ENCODE data around the gene MEA1. TPM values are rescaled to one million over a fixed set of nuclear protein-coding genes. Genes with fewer than 3 reads are reported as not detected.

Gene MEA1
- total RNA-seq = 10 to 100 TPM; 10.7 to 24.0 TPM
- 10 to 100 TPM; 37.2 to 50.3 TPM for polyA plus RNA-seq

DNA sequence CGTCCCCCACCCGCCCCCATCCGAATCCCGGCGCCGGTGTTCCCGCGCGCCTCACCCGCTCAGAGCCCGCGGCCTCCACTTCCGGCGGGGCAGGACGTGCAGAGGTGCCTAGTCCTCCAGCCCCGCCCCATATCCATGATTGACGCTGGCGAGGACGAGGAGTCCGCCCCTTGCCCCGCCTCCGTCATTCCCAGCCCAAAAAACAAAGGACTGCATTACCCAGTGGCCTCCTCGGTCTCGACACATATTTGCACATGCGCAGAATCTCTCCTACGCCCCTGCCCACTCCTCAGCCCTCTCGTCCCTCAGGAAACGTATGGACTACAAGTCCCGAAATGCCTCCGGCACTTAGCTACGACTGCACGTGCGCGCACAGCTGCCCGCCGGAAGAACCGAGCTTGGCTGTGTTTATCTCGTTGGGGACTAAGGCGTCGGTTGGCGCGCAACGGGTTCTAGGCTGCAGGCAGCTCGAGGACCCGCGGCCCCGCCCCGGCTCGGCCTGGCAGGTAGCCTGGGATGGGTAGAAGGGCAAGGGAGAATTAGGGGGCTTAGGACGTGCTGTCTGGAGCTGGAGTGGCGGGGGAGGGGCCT lies at the start of gene MEA1, which contains the start of gene KLHDC3:
Gene MEA1, minus strand, starts transcription at position 104 of the 591 bp plus-strand sequence. CDS start 133 bp downstream, outside the sequence.
Gene KLHDC3, plus strand, starts transcription at position 407 of the 591 bp plus-strand sequence. CDS start 2,944 bp downstream, outside the sequence.
- H3K4me3 ChIP-seq (ENCODE audit: low read depth in 1 of 3, low read length in 3 of 3) = peak within 1 kb of the TSS; percentile 64 to 89 (median 70)
- peaks cover 3 to 36% (median 23%) of the 10 kb centered on the region in 4 donors for H3K4me1 ChIP-seq (ENCODE audit: control insufficient read depth in 4 of 4, insufficient read depth in 4 of 4, low read length in 3 of 4)
- peak within 1 kb of the TSS; percentile 46 to 55 for H3K27ac ChIP-seq (ENCODE audit: low read depth in 1 of 2, low read length in 2 of 2)
- H3K36me3 ChIP-seq (ENCODE audit: control insufficient read depth in 4 of 4, insufficient read depth in 3 of 4, low read depth in 1 of 4, low read length in 3 of 4) = peaks cover 2 to 48% (median 24%) of the 10 kb centered on the region in 4 donors
- DNase-seq (ENCODE audit: low spot score) = peak; percentile 98
- no peaks in the 10 kb centered on the region for H3K27me3 ChIP-seq (ENCODE audit: control insufficient read depth in 4 of 4, insufficient read depth in 4 of 4, low read length in 3 of 4)
- no peaks in the 10 kb centered on the region for H3K9me3 ChIP-seq (ENCODE audit: control insufficient read depth in 4 of 4, low read length in 3 of 4)
- TF ChIP-seq SP1 (IDR thresholded peaks at IDR 0.05) (peak; percentile 76), YY1 (IDR thresholded peaks at IDR 0.05) (peak; percentile 85), JUND (IDR thresholded peaks at IDR 0.05) (peak in 1 of 2 donors; percentile 24), GABPA (IDR thresholded peaks at IDR 0.05 in 1 of 2, conservative IDR thresholded peaks at IDR 0.05 in 1 of 2) (peak; percentile 79 to 91), RXRA (IDR thresholded peaks at IDR 0.05) (peak in 1 of 2 donors; percentile 25), RAD21 (IDR thresholded peaks at IDR 0.05) (peak; percentile 41 to 44), HNF4A (conservative IDR thresholded peaks at IDR 0.05) (peak; percentile 20), FOXA1 (IDR thresholded peaks at IDR 0.05) (peak; percentile 61), TAF1 (conservative IDR thresholded peaks at IDR 0.05) (no peak), FOXA2 (IDR thresholded peaks at IDR 0.05) (no peak), EGR1 (IDR thresholded peaks at IDR 0.05; ENCODE audit: low read depth in 2 of 2) (peak in 1 of 2 donors; percentile 56)
- TF ChIP-seq, protein P1, sequence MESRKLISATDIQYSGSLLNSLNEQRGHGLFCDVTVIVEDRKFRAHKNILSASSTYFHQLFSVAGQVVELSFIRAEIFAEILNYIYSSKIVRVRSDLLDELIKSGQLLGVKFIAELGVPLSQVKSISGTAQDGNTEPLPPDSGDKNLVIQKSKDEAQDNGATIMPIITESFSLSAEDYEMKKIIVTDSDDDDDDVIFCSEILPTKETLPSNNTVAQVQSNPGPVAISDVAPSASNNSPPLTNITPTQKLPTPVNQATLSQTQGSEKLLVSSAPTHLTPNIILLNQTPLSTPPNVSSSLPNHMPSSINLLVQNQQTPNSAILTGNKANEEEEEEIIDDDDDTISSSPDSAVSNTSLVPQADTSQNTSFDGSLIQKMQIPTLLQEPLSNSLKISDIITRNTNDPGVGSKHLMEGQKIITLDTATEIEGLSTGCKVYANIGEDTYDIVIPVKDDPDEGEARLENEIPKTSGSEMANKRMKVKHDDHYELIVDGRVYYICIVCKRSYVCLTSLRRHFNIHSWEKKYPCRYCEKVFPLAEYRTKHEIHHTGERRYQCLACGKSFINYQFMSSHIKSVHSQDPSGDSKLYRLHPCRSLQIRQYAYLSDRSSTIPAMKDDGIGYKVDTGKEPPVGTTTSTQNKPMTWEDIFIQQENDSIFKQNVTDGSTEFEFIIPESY (IDR thresholded peaks at IDR 0.05) = peak; percentile 88
- TF ChIP-seq, protein P2, sequence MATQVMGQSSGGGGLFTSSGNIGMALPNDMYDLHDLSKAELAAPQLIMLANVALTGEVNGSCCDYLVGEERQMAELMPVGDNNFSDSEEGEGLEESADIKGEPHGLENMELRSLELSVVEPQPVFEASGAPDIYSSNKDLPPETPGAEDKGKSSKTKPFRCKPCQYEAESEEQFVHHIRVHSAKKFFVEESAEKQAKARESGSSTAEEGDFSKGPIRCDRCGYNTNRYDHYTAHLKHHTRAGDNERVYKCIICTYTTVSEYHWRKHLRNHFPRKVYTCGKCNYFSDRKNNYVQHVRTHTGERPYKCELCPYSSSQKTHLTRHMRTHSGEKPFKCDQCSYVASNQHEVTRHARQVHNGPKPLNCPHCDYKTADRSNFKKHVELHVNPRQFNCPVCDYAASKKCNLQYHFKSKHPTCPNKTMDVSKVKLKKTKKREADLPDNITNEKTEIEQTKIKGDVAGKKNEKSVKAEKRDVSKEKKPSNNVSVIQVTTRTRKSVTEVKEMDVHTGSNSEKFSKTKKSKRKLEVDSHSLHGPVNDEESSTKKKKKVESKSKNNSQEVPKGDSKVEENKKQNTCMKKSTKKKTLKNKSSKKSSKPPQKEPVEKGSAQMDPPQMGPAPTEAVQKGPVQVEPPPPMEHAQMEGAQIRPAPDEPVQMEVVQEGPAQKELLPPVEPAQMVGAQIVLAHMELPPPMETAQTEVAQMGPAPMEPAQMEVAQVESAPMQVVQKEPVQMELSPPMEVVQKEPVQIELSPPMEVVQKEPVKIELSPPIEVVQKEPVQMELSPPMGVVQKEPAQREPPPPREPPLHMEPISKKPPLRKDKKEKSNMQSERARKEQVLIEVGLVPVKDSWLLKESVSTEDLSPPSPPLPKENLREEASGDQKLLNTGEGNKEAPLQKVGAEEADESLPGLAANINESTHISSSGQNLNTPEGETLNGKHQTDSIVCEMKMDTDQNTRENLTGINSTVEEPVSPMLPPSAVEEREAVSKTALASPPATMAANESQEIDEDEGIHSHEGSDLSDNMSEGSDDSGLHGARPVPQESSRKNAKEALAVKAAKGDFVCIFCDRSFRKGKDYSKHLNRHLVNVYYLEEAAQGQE (IDR thresholded peaks at IDR 0.05) = peak; percentile 61
- TF ChIP-seq, protein P3, sequence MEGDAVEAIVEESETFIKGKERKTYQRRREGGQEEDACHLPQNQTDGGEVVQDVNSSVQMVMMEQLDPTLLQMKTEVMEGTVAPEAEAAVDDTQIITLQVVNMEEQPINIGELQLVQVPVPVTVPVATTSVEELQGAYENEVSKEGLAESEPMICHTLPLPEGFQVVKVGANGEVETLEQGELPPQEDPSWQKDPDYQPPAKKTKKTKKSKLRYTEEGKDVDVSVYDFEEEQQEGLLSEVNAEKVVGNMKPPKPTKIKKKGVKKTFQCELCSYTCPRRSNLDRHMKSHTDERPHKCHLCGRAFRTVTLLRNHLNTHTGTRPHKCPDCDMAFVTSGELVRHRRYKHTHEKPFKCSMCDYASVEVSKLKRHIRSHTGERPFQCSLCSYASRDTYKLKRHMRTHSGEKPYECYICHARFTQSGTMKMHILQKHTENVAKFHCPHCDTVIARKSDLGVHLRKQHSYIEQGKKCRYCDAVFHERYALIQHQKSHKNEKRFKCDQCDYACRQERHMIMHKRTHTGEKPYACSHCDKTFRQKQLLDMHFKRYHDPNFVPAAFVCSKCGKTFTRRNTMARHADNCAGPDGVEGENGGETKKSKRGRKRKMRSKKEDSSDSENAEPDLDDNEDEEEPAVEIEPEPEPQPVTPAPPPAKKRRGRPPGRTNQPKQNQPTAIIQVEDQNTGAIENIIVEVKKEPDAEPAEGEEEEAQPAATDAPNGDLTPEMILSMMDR (IDR thresholded peaks at IDR 0.05; ENCODE audit: low read depth, low read length, missing input control) = no peak
- TF ChIP-seq, protein P4, sequence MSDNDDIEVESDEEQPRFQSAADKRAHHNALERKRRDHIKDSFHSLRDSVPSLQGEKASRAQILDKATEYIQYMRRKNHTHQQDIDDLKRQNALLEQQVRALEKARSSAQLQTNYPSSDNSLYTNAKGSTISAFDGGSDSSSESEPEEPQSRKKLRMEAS (IDR thresholded peaks at IDR 0.05) = peak; percentile 98
- H3K9ac ChIP-seq (ENCODE audit: low read depth in 1 of 2, low read length in 2 of 2) = peak within 1 kb of the TSS; percentile 36 to 72
- WGBS = under 1% methylated on average over 51 of the region's 51 CpGs
